ENCODE results near the gene ARAF. TPM values are rescaled to one million over a fixed set of nuclear protein-coding genes. Genes with fewer than 3 reads are reported as not detected.

The ARAF gene
- total and polyA plus RNA-seq, 2 donors, result 12.3 to 45.4 TPM

DNA sequence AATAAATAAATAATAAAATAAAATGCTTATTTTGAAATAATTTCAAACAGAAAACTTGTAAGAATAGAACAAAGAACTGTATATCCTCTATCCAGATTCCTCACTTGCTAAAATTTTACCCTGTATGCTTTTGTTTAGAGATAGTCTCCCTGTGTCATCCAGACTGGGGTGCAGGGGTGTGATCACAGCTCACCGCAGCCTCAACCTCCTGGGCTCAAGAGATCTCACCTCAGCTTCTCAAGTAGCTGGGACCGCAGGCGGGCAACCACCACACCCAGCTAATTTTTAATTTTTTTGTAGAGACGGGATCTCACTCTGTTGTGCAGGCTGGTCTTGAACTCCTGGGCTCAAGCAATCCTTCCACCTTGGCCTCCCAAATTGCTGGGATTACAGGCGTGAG is 17.5 kb upstream of the ARAF start:
- no peak overlapping the region for H3K4me3 ChIP-seq (ENCODE audit: low read depth, low read length)
- 94% methylated on average over 5 of the region's 5 CpGs for WGBS
- no peaks in the 10 kb centered on the region for H3K4me1 ChIP-seq (ENCODE audit: insufficient read depth)
- no peak overlapping the region for H3K27ac ChIP-seq (ENCODE audit: low read depth)
- H3K36me3 ChIP-seq (ENCODE audit: insufficient read depth), result no peaks in the 10 kb centered on the region
- DNase-seq (ENCODE audit: extremely low spot score), result no peak

DNA sequence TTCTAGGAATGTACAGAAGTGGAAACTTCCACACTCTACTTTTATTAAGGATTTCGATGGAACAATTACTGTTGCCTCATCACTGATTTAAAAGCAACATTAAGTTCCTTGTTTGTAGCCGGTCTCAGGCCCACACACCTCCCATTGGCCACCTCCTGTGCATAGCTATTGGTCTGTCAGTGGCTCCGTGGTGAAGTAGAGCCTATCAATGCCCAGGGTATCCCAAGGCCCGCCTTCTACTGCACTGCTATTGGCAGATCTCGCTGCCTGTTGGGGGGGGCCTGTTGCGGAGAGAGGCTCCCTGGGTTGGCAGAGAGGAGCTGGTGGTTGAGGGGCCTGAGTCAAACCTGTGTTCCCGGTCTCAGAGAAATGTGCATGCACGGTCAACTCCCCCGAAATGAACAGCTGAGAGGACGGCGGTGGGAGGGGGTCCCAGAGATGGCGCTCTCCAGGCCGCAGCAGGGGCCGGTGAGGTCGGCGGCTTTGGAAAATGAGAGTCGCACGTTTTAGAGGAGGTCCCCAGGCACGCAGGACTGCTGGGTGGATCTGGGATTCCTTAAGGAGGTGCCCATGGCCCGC is 4.9 kb upstream of the ARAF start:
- WGBS, result under 1% methylated on average over 20 of the region's 20 CpGs

DNA sequence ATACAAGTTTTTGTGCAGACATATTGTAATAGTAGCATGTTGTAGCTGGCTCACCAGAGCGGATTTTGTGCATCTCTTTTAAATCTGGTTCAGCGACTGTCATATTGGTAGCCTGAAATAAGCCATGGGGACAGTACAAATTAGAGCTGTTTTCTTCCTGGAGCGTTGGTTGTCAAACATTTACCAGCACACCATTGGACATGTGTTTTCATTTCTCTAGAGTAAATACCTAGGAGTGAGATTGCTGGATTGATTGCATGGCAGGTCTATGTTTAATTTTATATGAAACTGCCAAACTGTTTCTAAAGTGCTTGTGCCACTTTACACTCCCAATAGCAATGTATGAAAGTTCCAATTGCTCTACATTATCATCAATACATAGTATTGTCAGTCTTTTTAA is 2.6 kb upstream of the ARAF start:
- Histone ChIP-seq H3K4me3 (ENCODE audit: low read depth, low read length) (no peak overlapping the region), H3K4me1 (ENCODE audit: insufficient read depth) (no peaks in the 10 kb centered on the region), H3K27ac (ENCODE audit: low read depth) (no peak overlapping the region), H3K36me3 (ENCODE audit: insufficient read depth) (peaks cover 2% of the 10 kb centered on the region)
- WGBS, result 85% methylated on average over 3 of the region's 3 CpGs
- no peak for DNase-seq (ENCODE audit: extremely low spot score)

More for the DNA sequence above, 4.9 kb upstream of the ARAF start:
- Histone ChIP-seq H3K27ac (ENCODE audit: low read depth) (peak overlapping the region; percentile 89), H3K4me3 (ENCODE audit: low read depth, low read length) (peak overlapping the region; percentile 31), H3K4me1 (ENCODE audit: insufficient read depth) (no peaks in the 10 kb centered on the region), H3K36me3 (ENCODE audit: insufficient read depth) (no peaks in the 10 kb centered on the region)
- DNase-seq (ENCODE audit: extremely low spot score), result peak; percentile 84

DNA sequence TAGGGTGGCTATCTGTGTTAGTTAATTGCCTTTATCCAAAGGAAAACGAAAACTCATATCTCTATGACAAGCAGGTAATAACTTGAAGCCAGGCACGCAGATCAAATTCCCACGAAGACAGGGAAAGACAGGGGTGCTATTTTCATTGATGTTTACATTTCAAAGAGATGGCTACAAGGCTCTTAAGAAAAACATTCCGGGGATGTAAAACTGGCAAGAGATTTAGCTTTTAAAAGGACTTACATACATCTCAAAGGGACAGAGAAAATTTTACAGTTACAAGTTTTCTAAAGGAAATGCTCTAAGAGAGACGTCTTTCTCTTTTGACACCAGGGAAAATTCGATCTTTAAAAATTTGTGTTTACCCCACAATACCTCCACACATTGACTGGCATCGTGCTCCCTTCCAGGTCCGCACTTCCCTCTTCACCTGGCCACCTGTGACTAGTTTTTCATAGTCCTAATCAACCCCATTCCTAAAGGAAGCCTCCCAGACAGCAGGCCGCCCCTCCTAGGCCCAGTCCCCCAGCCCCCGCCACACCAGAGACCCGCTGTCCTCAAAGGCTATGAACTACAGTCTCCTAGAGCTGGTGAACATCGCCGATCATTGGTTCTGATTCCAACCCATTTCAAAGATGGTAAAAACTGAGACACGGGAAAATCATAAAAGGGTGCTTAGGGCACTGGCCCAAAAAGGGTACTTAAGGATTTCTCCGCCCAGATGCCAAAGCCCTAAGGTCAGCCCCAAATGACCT is 649 bp upstream of the ARAF start:
- Histone ChIP-seq H3K4me1 (ENCODE audit: insufficient read depth) (no peaks in the 10 kb centered on the region), H3K36me3 (ENCODE audit: insufficient read depth) (peaks cover 2% of the 10 kb centered on the region), H3K27ac (ENCODE audit: low read depth) (peak overlapping the region; percentile 82), H3K4me3 (ENCODE audit: low read depth, low read length) (peak overlapping the region; percentile 14)
- WGBS, result 11% methylated on average over 15 of the region's 15 CpGs
- DNase-seq (ENCODE audit: extremely low spot score), result no peak

DNA sequence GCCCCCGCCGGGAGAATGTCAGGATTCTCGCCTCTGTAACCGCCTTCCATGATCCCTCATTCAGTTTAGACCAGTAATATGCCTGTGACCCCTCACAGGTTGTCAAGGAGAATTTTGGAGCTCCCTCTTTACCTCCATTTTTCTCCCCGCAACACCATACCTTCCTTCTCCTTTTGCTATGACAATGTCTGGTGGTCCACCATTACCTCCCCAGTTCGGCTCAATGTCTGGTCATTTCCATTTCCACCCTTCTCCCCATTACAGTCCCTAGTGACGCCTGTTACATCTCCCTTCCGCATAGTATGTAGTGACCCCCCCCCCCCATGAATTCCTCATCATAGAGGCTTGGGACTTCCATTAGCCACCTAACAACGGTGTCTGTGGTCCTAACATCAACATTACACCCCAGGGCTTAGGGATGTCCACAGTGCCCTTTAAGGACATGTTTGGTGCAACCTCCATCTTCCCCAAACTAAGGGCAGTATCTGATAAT is 700 bp downstream of the ARAF start:
- WGBS, result 8% methylated on average over 9 of the region's 9 CpGs
- DNase-seq (ENCODE audit: extremely low spot score), result no peak

DNA sequence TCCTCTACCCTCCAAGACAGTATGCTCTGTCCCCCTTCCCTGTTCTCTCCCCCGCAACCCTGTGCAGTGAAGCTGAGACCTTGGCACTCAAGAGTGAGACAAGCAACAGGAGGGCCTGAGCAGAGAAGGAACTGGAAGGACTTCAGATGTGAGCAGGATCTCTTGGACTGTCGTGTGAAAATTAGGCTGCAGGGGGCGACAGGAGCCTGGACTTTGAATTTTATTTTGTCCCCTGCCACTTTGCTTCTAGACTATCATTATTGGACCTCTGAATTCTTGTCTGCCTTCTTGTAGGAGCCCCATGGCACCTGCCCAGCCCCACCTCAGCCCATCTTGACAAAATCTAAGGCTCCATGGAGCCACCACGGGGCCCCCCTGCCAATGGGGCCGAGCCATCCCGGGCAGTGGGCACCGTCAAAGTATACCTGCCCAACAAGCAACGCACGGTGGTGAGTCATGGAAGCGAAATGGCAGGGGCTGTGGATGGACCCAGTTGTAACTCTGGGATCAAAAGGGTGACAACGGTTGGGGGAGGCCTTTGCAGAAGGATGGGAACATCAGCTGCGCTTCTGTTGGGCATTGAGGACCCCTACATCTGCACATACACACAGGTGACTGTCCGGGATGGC is 1.7 kb downstream of the ARAF start:
- DNase-seq (ENCODE audit: extremely low spot score), result no peak
- H3K36me3 ChIP-seq (ENCODE audit: insufficient read depth), result peaks cover 2% of the 10 kb centered on the region
- WGBS, result 80% methylated on average over 13 of the region's 13 CpGs
- no peak overlapping the region for H3K4me3 ChIP-seq (ENCODE audit: low read depth, low read length)
- no peak overlapping the region for H3K27ac ChIP-seq (ENCODE audit: low read depth)
- H3K4me1 ChIP-seq (ENCODE audit: insufficient read depth), result no peaks in the 10 kb centered on the region

More for the DNA sequence above, 700 bp downstream of the ARAF start:
- H3K4me1 ChIP-seq (ENCODE audit: insufficient read depth), result no peaks in the 10 kb centered on the region
- H3K36me3 ChIP-seq (ENCODE audit: insufficient read depth), result peaks cover 2% of the 10 kb centered on the region
- peak overlapping the region; percentile 56 for H3K4me3 ChIP-seq (ENCODE audit: low read depth, low read length)
- no peak overlapping the region for H3K27ac ChIP-seq (ENCODE audit: low read depth)

DNA sequence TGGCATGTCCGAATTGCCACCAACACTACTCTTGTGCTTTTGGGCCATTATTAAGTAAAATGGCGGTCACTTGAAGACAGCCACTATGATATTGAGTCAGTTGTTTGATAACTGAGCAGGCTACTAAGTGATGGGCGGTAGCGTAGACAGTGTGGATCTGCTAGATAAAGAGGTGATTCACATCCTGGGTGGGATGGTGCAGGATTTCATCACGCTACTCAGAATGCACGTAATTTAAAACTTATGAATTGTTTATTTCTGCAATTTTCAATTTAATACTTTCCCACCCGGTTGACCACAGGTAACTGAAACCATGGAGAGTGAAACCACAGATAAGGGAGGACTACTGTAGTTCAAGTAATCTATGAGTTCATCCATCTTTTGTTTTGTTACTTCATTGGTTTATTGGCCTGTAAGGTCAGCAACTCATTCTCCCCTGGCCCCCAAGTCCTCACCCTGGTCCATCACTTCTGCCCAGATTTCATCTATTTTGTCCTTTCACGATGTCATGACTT is 2.9 kb downstream of the ARAF start:
- no peak overlapping the region for H3K4me3 ChIP-seq (ENCODE audit: low read depth, low read length)
- no peak for DNase-seq (ENCODE audit: extremely low spot score)
- WGBS, result 78% methylated on average over 8 of the region's 8 CpGs
- H3K27ac ChIP-seq (ENCODE audit: low read depth), result no peak overlapping the region
- H3K36me3 ChIP-seq (ENCODE audit: insufficient read depth), result peaks cover 2% of the 10 kb centered on the region
- H3K4me1 ChIP-seq (ENCODE audit: insufficient read depth), result no peaks in the 10 kb centered on the region

DNA sequence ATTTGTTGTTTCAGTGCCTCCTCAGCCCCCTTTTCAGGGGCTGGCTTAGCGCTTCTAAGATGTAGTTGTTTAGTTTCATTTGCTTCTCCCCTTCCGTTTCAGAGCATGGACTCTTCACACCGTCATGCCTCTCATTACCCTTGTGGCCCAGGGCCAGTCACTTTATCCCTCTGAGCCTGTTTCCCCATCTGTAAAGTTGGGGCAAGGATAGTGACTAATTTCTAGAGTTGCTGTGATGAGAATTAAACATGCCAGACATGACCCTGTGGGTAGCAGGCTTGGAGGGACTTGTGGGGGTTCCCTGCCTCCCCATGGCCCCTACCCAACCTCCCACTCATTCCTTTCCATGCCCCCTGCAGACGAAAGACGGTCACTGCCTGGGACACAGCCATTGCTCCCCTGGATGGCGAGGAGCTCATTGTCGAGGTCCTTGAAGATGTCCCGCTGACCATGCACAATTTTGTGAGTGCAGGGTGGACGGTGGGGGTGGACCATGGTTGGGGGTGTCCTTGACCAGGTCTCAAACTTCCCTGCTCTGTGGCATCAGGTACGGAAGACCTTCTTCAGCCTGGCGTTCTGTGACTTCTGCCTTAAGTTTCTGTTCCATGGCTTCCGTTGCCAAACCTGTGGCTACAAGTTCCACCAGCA is 3.6 kb downstream of the ARAF start:
- peaks cover 2% of the 10 kb centered on the region for H3K36me3 ChIP-seq (ENCODE audit: insufficient read depth)
- H3K4me1 ChIP-seq (ENCODE audit: insufficient read depth), result no peaks in the 10 kb centered on the region
- whole genome bisulfite sequencing, result 79% methylated on average over 12 of the region's 12 CpGs
- H3K27ac ChIP-seq (ENCODE audit: low read depth), result no peak overlapping the region
- no peak overlapping the region for H3K4me3 ChIP-seq (ENCODE audit: low read depth, low read length)
- no peak for DNase-seq (ENCODE audit: extremely low spot score)

DNA sequence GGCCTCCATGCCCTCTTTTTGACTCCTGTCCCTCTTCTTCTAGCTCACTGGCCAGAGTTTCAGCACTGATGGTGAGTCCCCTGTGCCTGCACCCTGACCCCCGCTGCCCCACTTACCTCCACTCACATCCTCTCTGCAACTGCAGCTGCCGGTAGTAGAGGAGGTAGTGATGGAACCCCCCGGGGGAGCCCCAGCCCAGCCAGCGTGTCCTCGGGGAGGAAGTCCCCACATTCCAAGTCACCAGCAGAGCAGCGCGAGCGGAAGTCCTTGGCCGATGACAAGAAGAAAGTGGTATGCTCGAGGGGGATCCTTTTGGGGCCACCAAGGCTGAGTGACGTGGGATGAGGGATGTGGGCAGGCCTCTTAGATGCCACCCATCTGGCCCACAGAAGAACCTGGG is 5.8 kb downstream of the ARAF start:
- WGBS, result 88% methylated on average over 11 of the region's 11 CpGs
- no peak overlapping the region for H3K27ac ChIP-seq (ENCODE audit: low read depth)
- no peak overlapping the region for H3K4me3 ChIP-seq (ENCODE audit: low read depth, low read length)
- H3K4me1 ChIP-seq (ENCODE audit: insufficient read depth), result no peaks in the 10 kb centered on the region
- H3K36me3 ChIP-seq (ENCODE audit: insufficient read depth), result peaks cover 2% of the 10 kb centered on the region
- no peak for DNase-seq (ENCODE audit: extremely low spot score)

DNA sequence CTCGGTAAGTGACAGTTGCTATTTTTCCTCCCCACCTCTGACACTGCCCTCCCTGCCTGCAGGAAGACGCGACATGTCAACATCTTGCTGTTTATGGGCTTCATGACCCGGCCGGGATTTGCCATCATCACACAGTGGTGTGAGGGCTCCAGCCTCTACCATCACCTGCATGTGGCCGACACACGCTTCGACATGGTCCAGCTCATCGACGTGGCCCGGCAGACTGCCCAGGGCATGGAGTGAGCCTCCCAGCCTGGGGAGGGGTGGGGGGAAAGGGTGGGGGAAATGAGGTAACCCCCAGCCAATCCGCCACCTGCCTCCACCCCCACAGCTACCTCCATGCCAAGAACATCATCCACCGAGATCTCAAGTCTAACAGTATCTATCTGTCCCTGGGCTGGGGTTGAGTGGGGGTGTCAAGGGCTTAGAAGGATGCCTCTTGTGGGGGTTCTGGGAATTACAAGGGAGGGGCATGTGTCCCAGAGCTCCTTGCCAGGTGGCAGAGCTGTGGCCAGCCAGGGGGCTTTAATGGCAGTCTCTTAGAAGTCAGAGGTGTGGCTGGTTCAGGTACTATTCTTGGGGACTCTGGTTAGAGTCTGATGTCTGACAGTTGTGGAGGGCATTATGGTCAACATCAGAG is 7.8 kb downstream of the ARAF start:
- no peak for DNase-seq (ENCODE audit: extremely low spot score)
- Histone ChIP-seq H3K4me3 (ENCODE audit: low read depth, low read length) (no peak overlapping the region), H3K36me3 (ENCODE audit: insufficient read depth) (no peaks in the 10 kb centered on the region), H3K27ac (ENCODE audit: low read depth) (no peak overlapping the region), H3K4me1 (ENCODE audit: insufficient read depth) (no peaks in the 10 kb centered on the region)
- WGBS, result 92% methylated on average over 13 of the region's 13 CpGs

DNA sequence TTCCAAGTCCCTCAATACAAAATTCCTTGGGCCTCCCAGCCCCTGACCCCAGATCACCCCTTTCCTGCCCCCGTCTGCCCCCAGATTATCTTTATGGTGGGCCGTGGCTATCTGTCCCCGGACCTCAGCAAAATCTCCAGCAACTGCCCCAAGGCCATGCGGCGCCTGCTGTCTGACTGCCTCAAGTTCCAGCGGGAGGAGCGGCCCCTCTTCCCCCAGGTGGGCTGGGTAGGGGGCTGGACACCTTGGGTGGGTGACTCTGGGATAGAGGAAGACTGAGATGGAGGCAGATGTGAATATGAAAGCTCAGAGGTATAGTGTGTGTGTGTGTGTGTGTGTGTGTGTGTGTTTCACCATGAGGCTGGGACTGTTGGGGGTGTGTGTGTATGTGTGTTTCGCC is 9.8 kb downstream of the ARAF start:
- no peak overlapping the region for H3K27ac ChIP-seq (ENCODE audit: low read depth)
- no peak for DNase-seq (ENCODE audit: extremely low spot score)
- no peak overlapping the region for H3K4me3 ChIP-seq (ENCODE audit: low read depth, low read length)
- WGBS, result 93% methylated on average over 8 of the region's 8 CpGs
- no peaks in the 10 kb centered on the region for H3K4me1 ChIP-seq (ENCODE audit: insufficient read depth)
- H3K36me3 ChIP-seq (ENCODE audit: insufficient read depth), result no peaks in the 10 kb centered on the region

DNA sequence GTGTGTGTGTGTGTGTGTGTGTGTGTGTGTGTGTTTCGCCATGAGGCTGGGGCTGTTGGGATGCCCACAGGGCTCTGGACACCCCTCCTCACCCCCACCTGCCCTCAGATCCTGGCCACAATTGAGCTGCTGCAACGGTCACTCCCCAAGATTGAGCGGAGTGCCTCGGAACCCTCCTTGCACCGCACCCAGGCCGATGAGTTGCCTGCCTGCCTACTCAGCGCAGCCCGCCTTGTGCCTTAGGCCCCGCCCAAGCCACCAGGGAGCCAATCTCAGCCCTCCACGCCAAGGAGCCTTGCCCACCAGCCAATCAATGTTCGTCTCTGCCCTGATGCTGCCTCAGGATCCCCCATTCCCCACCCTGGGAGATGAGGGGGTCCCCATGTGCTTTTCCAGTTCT is 10.2 kb downstream of the ARAF start:
- H3K4me3 ChIP-seq (ENCODE audit: low read depth, low read length), result no peak overlapping the region
- no peak for DNase-seq (ENCODE audit: extremely low spot score)
- WGBS, result 95% methylated on average over 11 of the region's 11 CpGs
- H3K4me1 ChIP-seq (ENCODE audit: insufficient read depth), result no peaks in the 10 kb centered on the region
- H3K36me3 ChIP-seq (ENCODE audit: insufficient read depth), result no peaks in the 10 kb centered on the region
- no peak overlapping the region for H3K27ac ChIP-seq (ENCODE audit: low read depth)

DNA sequence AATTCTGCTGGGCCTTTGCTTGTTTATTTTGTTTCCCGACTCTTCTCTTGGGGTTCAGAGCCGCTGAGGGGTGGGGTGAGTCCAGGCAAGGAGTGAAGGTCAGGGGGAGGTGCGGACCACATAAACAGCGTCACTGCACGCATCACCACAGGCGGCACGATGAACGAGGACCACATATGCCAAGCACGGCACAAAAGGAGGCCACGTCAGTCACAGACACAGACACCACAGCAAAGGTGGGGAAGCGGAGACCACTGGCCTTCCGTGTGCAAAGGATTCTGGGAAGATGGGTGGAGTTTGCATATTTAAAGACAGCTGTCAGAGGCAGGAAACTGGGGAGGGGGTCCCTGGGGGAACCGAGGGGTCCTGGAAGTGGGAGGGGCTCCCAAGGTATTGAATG is 10.9 kb downstream of the ARAF start:
- 94% methylated on average over 13 of the region's 13 CpGs for WGBS
- H3K4me3 ChIP-seq (ENCODE audit: low read depth, low read length), result no peak overlapping the region
- H3K36me3 ChIP-seq (ENCODE audit: insufficient read depth), result no peaks in the 10 kb centered on the region
- DNase-seq (ENCODE audit: extremely low spot score), result no peak
- no peaks in the 10 kb centered on the region for H3K4me1 ChIP-seq (ENCODE audit: insufficient read depth)
- no peak overlapping the region for H3K27ac ChIP-seq (ENCODE audit: low read depth)
